CD8-positive, alpha-beta memory T cell (primary cell): ENCODE measurements around the gene TWIST1. TPM values are rescaled to one million over a fixed set of nuclear protein-coding genes. Genes with fewer than 3 reads are reported as not detected.

Source experiments
- CTCF ChIA-PET: fragments of 350-600 bp; sonication (Branson Sonifier 250); formaldehyde crosslinking; loops from one replicate; lab custom pipeline; 2021; ENCODE audit warnings: antibody characterized with exemption; lab: Charles Lee
- POLR2A ChIA-PET: fragments of 350-600 bp; sonication (Branson Sonifier 250); formaldehyde crosslinking; loops from one replicate; lab custom pipeline; 2021; ENCODE audit warnings: antibody characterized with exemption; lab: Charles Lee
- DNase-seq, 5 donors: peaks; one replicate each; pipeline versions ENCODE4 v3.0.0 to v3.0.0-alpha.2; 2020 to 2022; ENCODE audit warnings: mixed read lengths in 1 of 5
- H3K27ac ChIP-seq: one replicate; pipeline ENCODE4 v1.7.0; 2013; ENCODE audit warnings: low read depth, mild to moderate bottlenecking, low read length, moderate library complexity
- H3K27me3 ChIP-seq: 2 replicates; pipeline ENCODE4 v1.7.0; 2013; ENCODE audit warnings: low read length, mild to moderate bottlenecking; ENCODE audit not compliant: insufficient read depth, poor library complexity, severe bottlenecking
- H3K36me3 ChIP-seq: 2 replicates; pipeline ENCODE4 v1.7.0; 2013; ENCODE audit warnings: mild to moderate bottlenecking, low read length, moderate library complexity; ENCODE audit not compliant: insufficient read depth
- H3K4me1 ChIP-seq: 2 replicates; pipeline ENCODE4 v1.7.0; 2013; ENCODE audit warnings: mild to moderate bottlenecking, low read length, moderate library complexity; ENCODE audit not compliant: insufficient read depth
- H3K4me3 ChIP-seq: 2 replicates; pipeline ENCODE4 v1.7.0; 2013; ENCODE audit warnings: mild to moderate bottlenecking, low read length
- H3K9me3 ChIP-seq: 2 replicates; pipeline ENCODE4 v1.7.0; 2013; ENCODE audit warnings: mild to moderate bottlenecking, low read length
- H3K27ac Mint-ChIP-seq, 8 donors: one replicate each; pipeline ENCODE4 v1.8.0; 2020 to 2021; ENCODE audit warnings: mixed read lengths in 8 of 8, mild to moderate bottlenecking in 6 of 8, inconsistent platforms in 3 of 8, moderate library complexity in 3 of 8
- H3K27me3 Mint-ChIP-seq, 2 donors: one replicate each; pipeline ENCODE4 v1.8.0; 2020 to 2021; ENCODE audit warnings: mixed read lengths in 2 of 2, mild to moderate bottlenecking in 1 of 2, moderate library complexity in 1 of 2
- H3K36me3 Mint-ChIP-seq, 3 donors: one replicate each; pipeline ENCODE4 v1.8.0; 2020 to 2021; ENCODE audit warnings: mixed read lengths in 3 of 3, inconsistent platforms in 1 of 3, mild to moderate bottlenecking in 1 of 3
- H3K4me1 Mint-ChIP-seq, 3 donors: one replicate each; pipeline ENCODE4 v1.8.0; 2020 to 2021; ENCODE audit warnings: mixed read lengths in 3 of 3, inconsistent platforms in 1 of 3, mild to moderate bottlenecking in 1 of 3
- H3K4me3 Mint-ChIP-seq, 7 donors: one replicate each; pipeline ENCODE4 v1.8.0; 2020 to 2021; ENCODE audit warnings: mixed read lengths in 7 of 7, mild to moderate bottlenecking in 6 of 7, moderate library complexity in 4 of 7, inconsistent platforms in 2 of 7
- H3K9me3 Mint-ChIP-seq, 5 donors: one replicate each; pipeline ENCODE4 v1.8.0; 2020 to 2022; ENCODE audit warnings: mixed read lengths in 5 of 5, mild to moderate bottlenecking in 3 of 5, moderate library complexity in 2 of 5, inconsistent platforms in 1 of 5
- polyA plus RNA-seq: library from polyadenylated mRNA; unstranded; fragments of 300-500 nt; fragmentation: Illumina TruSeq; gene quantifications from one replicate; pipeline ENCODE4 v1.2.3, GENCODE V29; 2021
- total RNA-seq, 2 experiments: library from RNA; stranded (reverse); gene quantifications; one replicate each; pipeline ENCODE4 v1.2.3, GENCODE V29; 2021

TWIST1 gene
- total RNA-seq (under 1 TPM in 1 of 2 experiments, not detected in 1; 0.18 TPM), polyA plus RNA-seq (not detected)

GRCh38 chr7:19117091-19117869 is at the start of gene TWIST1:
Gene TWIST1, minus strand, starts transcription at chr7:19117636. Its CDS starts 315 bp downstream, at chr7:19117321.
- H3K27ac ChIP-seq, result no peak within 1 kb of the TSS
- H3K27me3 Mint-ChIP-seq, result peaks cover 36 to 63% of the 10 kb centered on the region in 2 donors

GRCh38 chr7:19161671-19162070 is 44.2 kb upstream of the TWIST1 start:
- H3K36me3 Mint-ChIP-seq, result no peaks in the 10 kb centered on the region
- H3K4me3 Mint-ChIP-seq, result no peak overlapping the region
- no peaks in the 10 kb centered on the region for H3K27me3 Mint-ChIP-seq
- Histone ChIP-seq H3K9me3 (no peaks in the 10 kb centered on the region), H3K27me3 (no peaks in the 10 kb centered on the region), H3K27ac (no peak overlapping the region), H3K4me3 (no peak overlapping the region), H3K4me1 (no peaks in the 10 kb centered on the region), H3K36me3 (no peaks in the 10 kb centered on the region)
- H3K9me3 Mint-ChIP-seq, result peaks cover 0 to 4% (median 0%) of the 10 kb centered on the region in 5 donors
- DNase-seq, result no peak
- no peaks in the 10 kb centered on the region for H3K4me1 Mint-ChIP-seq
- ChIA-PET POLR2A (no interaction called here), CTCF (no interaction called here)
- no peak overlapping the region for H3K27ac Mint-ChIP-seq

More at GRCh38 chr7:19117091-19117869, at the start of gene TWIST1:
- H3K9me3 ChIP-seq, result no peaks in the 10 kb centered on the region
- no peak within 1 kb of the TSS for H3K27ac Mint-ChIP-seq
- ChIA-PET POLR2A (no interaction called here), CTCF (no interaction called here)
- H3K36me3 Mint-ChIP-seq, result no peaks in the 10 kb centered on the region
- H3K4me1 Mint-ChIP-seq, result peaks cover 0 to 4% (median 2%) of the 10 kb centered on the region in 3 donors
- peaks cover 3% of the 10 kb centered on the region for H3K27me3 ChIP-seq
- DNase-seq, result no peak
- no peaks in the 10 kb centered on the region for H3K36me3 ChIP-seq
- no peak within 1 kb of the TSS for H3K4me3 ChIP-seq
- peak within 1 kb of the TSS in 1 of 7 donors; percentile 19 for H3K4me3 Mint-ChIP-seq
- H3K4me1 ChIP-seq, result no peaks in the 10 kb centered on the region
- peaks cover 0 to 17% (median 4%) of the 10 kb centered on the region in 5 donors for H3K9me3 Mint-ChIP-seq

- DNase-seq, result no peak
- ChIA-PET CTCF (no interaction called here), POLR2A (no interaction called here)
- H3K4me1 ChIP-seq, result no peaks in the 10 kb centered on the region
- no peak overlapping the region for H3K4me3 Mint-ChIP-seq
- H3K27me3 ChIP-seq, result no peaks in the 10 kb centered on the region
- no peaks in the 10 kb centered on the region for H3K36me3 Mint-ChIP-seq
- H3K27ac ChIP-seq, result no peak overlapping the region
- peaks cover 6 to 17% (median 10%) of the 10 kb centered on the region in 5 donors for H3K9me3 Mint-ChIP-seq
- H3K27ac Mint-ChIP-seq, result no peak overlapping the region
- no peak overlapping the region for H3K4me3 ChIP-seq
- no peaks in the 10 kb centered on the region for H3K36me3 ChIP-seq
- H3K4me1 Mint-ChIP-seq, result no peaks in the 10 kb centered on the region
- H3K9me3 ChIP-seq, result no peaks in the 10 kb centered on the region
- peaks cover 23 to 26% of the 10 kb centered on the region in 2 donors for H3K27me3 Mint-ChIP-seq
These were observed 29.3 kb upstream of the TWIST1 start for GRCh38 chr7:19146699-19147098.

GRCh38 chr7:19145434-19146115 is 28.1 kb upstream of the TWIST1 start:
- Mint-ChIP-seq H3K4me1 (no peaks in the 10 kb centered on the region), H3K9me3 (peaks cover 4 to 17% (median 10%) of the 10 kb centered on the region in 5 donors), H3K27me3 (peaks cover 23 to 26% of the 10 kb centered on the region in 2 donors), H3K27ac (no peak overlapping the region), H3K4me3 (no peak overlapping the region), H3K36me3 (no peaks in the 10 kb centered on the region)
- Histone ChIP-seq H3K9me3 (no peaks in the 10 kb centered on the region), H3K27ac (no peak overlapping the region), H3K4me1 (no peaks in the 10 kb centered on the region), H3K36me3 (no peaks in the 10 kb centered on the region), H3K27me3 (no peaks in the 10 kb centered on the region), H3K4me3 (no peak overlapping the region)
- ChIA-PET CTCF (no interaction called here), POLR2A (no interaction called here)
- DNase-seq, result no peak

- peaks cover 23 to 26% of the 10 kb centered on the region in 2 donors for H3K27me3 Mint-ChIP-seq
- ChIA-PET CTCF (no interaction called here), POLR2A (no interaction called here)
- no peak within 1 kb of the TSS for H3K4me3 ChIP-seq
- no peak within 1 kb of the TSS for H3K4me3 Mint-ChIP-seq
- H3K9me3 Mint-ChIP-seq, result peaks cover 4 to 19% (median 10%) of the 10 kb centered on the region in 5 donors
- H3K9me3 ChIP-seq, result no peaks in the 10 kb centered on the region
- no peaks in the 10 kb centered on the region for H3K4me1 Mint-ChIP-seq
- H3K4me1 ChIP-seq, result no peaks in the 10 kb centered on the region
- no peaks in the 10 kb centered on the region for H3K36me3 ChIP-seq
- no peak for DNase-seq
- H3K27ac ChIP-seq, result no peak within 1 kb of the TSS
- H3K27me3 ChIP-seq, result no peaks in the 10 kb centered on the region
- no peak within 1 kb of the TSS for H3K27ac Mint-ChIP-seq
- H3K36me3 Mint-ChIP-seq, result no peaks in the 10 kb centered on the region
These were observed 27.4 kb upstream of the TWIST1 start, which contains the start of gene FERD3L for GRCh38 chr7:19144661-19145433. Gene FERD3L, minus strand, starts transcription at chr7:19145421. Its CDS starts 59 bp downstream, at chr7:19145362.

GRCh38 chr7:19143881-19144574 is 26.6 kb upstream of the TWIST1 start:
- CTCF ChIA-PET, result no interaction called here
- Histone ChIP-seq H3K27ac (no peak overlapping the region), H3K4me1 (no peaks in the 10 kb centered on the region), H3K27me3 (no peaks in the 10 kb centered on the region), H3K4me3 (no peak overlapping the region), H3K36me3 (no peaks in the 10 kb centered on the region), H3K9me3 (no peaks in the 10 kb centered on the region)
- Mint-ChIP-seq H3K27ac (no peak overlapping the region), H3K36me3 (no peaks in the 10 kb centered on the region), H3K9me3 (peaks cover 4 to 19% (median 10%) of the 10 kb centered on the region in 5 donors), H3K4me3 (no peak overlapping the region), H3K27me3 (peaks cover 23 to 26% of the 10 kb centered on the region in 2 donors), H3K4me1 (no peaks in the 10 kb centered on the region)
- POLR2A ChIA-PET, result no interaction called here
- no peak for DNase-seq

- no peak overlapping the region for H3K4me3 ChIP-seq
- Mint-ChIP-seq H3K27me3 (peaks cover 17 to 20% of the 10 kb centered on the region in 2 donors), H3K4me3 (no peak overlapping the region), H3K36me3 (no peaks in the 10 kb centered on the region), H3K4me1 (no peaks in the 10 kb centered on the region), H3K27ac (no peak overlapping the region), H3K9me3 (peaks cover 0 to 12% (median 7%) of the 10 kb centered on the region in 5 donors)
- no peaks in the 10 kb centered on the region for H3K36me3 ChIP-seq
- POLR2A ChIA-PET, result no interaction called here
- CTCF ChIA-PET, result no interaction called here
- no peaks in the 10 kb centered on the region for H3K4me1 ChIP-seq
- no peak overlapping the region for H3K27ac ChIP-seq
- no peaks in the 10 kb centered on the region for H3K27me3 ChIP-seq
- H3K9me3 ChIP-seq, result no peaks in the 10 kb centered on the region
- no peak for DNase-seq
These were observed 22.4 kb upstream of the TWIST1 start for GRCh38 chr7:19139706-19140327.
